HG03469 (cell line): Measurements from ENCODE around the gene ALPG.
"Not testable (repeated sequence)": the region's sequence is repeated elsewhere in the genome, so short reads cannot be mapped to it uniquely, and the experiment has no call there.

Experiments used
- ATAC-seq: cut with Tn5 transposase; IDR thresholded peaks from one replicate; pipeline ENCODE4 v1.9.1; 2021; ENCODE audit warnings: mild to moderate bottlenecking, moderate library complexity, moderate number of reproducible peaks; ENCODE audit not compliant: unreplicated experiment

Gene ALPG

DNA sequence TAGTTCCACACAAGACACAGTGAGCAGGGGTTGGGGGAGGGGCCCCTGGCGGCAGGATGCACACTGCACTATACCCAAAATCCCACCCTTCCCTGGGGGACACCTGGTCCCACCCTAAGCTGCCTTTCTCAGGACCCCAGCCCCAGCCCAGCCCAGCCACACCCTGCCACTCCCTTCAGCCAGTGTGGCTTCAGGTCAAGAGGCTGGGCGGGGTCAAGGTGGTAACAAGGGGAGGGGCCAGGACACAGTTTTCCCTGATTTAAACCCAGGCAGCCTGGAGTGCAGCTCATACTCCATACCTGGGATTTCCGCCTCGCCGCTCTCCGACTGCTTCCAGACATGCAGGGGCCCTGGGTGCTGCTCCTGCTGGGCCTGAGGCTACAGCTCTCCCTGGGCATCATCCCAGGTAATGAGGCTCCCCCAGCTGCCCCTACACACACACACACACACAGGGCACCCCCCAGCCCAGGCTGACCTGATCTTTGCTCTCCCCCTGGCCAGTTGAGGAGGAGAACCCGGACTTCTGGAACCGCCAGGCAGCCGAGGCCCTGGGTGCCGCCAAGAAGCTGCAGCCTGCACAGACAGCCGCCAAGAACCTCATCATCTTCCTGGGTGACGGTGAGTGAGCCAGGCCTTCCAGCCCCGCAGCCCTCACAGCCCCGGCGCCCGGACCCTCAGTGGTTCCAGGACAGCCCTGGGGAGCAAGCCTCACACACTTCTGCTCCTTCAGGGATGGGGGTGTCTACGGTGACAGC lies at the start of gene ALPG:
Gene ALPG (plus strand): TSS at position 289 of the 755 bp plus-strand sequence. CDS start 51 bp downstream, at position 340.
- no peak for ATAC-seq

DNA sequence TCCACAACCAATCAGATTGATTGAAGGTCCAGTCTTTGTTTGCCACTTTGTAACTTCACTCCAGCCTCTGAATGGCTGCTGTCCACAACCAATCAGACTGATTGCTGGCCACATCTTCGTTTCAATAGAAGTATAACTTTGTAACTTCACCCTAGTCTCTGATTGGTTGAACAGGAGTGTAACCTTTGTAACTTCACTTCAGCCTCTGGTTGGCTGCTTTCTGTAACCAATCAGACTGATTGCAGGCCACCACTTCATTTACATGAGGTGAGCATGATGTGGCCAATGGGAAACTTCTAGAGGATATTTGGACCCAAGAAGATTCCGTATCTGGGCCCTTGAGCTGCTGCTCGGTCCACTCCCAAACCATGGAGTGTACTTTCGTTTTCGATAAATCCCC lies 45.0 kb upstream of the ALPG start:
- ATAC-seq, result no peak

DNA sequence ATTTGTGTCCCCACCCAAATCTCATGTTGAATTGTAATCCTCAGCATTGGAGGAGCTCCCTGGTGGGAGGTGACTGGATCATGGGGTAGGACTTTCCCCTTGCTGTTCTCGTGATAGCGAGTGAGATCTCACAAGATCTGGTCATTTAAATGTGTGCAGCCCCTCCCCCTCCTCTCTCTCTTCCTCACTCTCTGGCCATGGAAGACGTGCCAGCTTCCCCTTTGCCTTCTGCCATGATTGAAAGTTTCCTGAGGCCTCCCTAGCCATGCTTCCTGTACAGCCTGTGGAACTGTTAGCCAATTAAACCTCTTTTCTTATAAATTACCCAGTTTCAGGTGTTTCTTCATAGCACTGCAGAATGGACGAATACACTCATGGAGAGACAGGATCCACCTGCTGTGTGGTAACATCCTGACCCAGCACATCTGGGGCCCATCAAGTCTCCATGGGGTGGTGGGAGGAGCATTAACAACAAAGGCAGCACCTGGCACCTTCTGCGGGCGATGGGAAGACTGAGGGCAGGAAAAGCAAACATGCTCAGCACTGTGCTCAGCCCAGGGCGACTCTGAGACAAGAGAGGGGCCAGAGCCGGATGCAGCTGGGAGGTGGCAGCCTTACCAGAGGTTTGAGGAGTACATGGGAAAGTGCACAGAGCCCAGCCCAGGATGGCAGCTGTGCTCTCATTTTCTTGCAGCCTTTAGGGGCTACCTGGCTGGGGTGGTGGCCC lies 44.3 kb upstream of the ALPG start:
- ATAC-seq, result no peak

DNA sequence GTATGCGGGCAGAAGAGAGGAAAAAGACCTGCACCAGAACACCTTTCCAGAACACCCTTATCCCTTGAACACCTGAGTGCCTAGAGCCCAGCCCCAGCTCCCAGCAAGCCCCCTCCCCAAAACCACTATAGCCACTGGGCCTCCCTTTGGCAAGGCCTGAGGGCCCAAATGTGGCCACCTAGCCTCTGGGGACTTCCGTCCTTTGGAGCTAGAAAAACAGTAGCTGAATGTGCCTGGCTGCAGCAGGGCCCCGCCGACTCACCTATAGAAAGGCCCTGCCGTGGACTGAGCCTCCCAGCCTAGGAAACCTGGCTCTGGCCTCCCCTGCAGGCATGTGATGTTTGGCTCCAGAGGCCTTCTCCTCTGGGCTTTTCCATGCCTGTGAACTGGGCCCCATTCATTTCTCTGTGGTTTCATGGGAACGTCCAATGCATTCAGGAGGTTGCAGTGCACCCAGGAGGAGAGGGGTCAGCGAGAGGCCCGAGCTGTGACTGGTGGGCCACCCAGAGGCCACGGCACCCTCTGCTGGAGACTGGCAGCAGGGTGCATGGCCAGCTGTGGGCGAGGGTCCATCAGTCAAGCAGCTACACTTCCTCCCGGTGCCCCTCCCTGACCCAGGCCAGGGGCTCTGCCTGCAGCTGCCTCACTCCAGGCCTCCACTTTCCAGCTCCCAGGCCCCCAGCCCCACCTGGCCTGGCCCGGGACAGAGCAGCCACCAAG lies 43.4 kb upstream of the ALPG start:
- ATAC-seq, result not testable (repeated sequence)

DNA sequence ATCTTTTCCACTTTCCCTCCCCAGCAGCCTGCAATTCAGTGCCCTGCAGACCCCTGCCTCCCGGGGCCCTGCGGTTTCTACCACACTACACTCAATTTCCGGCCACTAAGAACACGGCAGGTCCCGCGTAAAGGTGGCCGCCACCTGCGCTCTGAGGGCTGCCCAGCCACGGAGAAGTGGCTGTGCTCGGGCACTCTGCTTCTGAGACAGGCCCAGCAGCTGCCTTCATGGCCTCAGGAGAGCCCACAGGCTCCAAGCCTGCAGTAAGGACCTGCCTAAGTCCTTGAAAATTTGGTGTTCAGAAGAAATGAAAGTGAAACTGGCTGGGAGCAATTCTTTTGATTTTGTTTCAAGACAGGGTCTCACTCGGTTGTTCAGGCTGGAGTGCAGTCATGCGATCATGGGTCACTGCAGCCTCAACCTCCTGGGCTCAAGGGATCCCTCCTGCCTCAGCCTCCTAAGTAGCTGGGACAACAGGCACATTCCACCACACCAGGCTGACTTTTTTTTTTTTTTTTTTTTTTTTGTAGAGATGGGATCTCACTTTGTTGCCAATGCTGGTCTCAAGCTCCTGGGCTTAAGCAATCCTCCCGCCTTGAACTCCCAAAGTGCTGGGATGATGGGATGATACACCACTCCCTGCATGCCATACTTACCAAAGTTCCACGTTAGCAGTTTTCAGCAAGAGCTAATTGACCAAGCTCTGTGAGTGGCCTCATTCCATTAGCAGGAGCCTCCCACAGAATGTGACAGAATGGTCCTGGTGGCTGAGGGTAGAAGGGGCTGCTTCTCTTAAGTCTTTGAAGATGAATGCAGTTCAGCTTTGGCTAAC lies 42.6 kb upstream of the ALPG start:
- no peak for ATAC-seq

DNA sequence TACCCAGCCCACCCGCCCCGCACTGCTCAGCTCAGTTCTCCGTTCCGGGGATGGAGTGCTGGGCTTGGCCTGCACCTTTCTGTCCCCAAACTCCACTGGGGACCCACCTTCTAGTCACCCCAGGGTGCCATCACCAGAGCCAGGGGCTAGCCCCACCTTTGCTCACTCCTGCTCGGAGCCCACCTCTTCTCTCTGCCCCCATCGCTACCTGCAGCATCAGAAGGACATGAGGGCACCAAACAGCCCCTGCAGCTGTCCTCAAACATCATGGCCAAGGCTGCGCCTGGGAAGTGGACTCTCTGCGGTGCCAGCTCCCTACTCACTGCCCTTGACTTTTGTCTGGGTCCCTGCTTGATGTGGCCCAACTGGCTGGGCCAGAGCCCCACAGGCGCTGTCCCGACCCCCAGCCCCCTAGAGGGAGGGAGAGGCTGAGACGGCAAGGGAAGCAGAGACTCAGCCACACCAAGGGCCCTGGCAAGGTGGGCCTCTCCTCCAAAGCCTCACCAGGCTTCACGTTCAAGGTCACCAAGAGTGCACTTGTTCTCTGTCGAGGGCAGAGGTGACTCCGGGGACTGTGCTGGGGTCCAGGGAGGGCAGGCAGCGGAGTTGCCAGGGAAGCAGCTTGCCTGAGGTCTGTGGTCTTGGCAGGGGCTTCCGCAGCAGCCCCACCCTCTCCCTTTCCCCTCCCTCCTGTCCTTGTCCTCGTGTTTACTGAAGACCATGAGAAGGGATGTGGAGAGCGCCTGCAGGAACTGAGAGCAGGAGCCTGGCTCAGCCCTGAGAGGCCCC lies 41.6 kb upstream of the ALPG start:
- ATAC-seq, result not testable (repeated sequence)

DNA sequence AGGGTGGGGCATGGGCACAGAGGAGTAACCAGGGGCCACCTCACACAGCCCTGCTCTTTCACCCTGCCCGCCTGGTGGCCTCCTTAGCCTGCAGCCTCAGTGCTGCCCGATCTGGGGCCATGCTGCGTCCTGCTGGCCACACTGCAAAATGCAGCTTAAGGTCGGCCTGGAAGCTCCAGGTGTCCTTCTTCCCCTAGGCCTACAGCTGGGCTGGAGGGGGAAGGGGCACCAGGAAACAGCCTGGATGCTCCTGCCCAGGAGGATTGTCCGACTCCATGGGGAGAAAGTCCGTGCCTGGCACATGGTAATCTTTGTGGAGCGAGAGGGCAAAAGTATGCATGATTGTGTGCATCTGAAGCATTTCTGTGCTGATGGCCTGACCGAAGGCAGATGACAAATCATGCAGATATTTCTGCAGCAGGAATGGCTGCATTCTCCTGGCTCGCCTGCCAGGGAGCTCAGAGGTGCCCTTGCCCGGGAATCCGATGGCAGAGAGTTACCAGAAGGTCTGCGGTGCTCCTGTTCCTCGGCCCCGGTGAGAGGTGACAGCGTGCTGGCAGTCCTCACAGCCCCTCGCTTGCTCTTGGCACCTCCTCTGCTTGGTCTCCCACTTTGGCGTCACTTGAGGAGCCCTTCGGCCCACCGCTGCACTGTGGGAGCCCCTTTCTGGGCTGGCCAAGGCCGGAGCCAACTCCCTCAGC lies 40.9 kb upstream of the ALPG start:
- ATAC-seq, result no peak

DNA sequence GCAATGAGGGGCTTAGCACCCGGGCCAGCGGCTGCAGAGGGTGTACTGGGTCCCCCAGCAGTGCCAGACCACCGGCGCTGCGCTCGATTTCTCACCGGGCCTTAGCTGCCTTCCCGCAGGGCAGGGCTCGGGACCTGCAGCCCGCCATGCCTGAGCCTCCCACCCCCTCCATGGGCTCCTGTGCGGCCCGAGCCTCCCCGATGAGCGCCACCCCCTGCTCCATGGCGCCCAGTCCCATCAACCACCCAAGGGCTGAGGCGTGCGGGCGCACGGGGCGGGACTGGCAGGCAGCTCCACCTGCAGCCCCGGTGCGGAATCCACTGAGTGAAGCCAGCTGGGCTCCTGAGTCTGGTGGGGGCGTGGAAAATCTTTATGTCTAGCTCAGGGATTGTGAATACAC lies 40.2 kb upstream of the ALPG start:
- ATAC-seq, result not testable (repeated sequence)

DNA sequence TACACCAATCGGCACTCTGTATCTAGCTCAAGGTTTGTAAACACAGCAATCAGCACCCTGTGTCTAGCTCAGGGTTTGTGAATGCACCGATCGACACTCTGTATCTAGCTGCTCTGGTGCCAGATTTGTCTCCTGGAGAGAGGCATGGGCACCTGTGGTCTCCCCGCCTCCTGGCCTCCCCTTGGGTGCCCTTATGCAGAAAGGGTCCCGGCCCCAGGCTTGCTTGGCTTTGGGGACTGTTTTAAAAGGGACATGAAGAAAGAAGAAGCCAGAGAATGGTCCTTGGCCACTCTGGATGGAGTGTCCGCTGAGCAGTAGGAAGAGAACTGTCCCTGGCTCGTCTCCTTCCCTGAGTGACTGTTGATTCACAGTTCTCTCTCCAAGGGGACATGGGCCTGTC lies 39.6 kb upstream of the ALPG start:
- ATAC-seq, result no peak

DNA sequence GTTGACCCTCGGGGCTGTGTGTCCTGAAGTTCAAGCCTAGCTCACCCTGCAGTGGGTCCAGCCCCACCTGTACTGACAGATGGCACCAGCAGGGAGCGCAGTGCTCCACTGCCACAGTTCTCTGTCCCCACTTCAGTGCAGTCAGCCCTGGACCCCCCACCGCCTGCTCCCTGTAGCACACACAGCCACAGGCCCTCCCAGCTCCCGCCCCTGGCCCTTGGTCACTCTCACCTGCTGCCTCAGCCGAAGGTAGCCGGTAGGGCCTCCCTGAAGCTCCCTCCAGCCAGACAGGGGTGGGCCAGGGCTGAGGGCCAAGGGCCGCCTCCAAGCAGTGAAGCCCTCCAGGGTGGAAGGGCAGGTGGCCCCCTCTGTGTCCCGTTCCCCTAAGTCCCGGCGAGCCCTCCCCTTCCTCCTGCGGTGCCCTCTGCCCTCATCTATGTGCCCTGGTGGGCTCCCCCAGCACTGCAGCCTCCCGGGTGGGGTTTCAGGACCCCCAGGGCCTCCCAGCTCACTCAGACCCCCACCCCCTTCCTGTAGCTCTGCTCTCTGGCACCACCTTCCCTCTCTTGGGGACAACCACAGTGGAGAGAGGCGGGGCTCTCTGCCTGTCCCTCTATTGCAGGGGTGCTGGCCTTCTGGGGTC lies 38.9 kb upstream of the ALPG start:
- no peak for ATAC-seq

DNA sequence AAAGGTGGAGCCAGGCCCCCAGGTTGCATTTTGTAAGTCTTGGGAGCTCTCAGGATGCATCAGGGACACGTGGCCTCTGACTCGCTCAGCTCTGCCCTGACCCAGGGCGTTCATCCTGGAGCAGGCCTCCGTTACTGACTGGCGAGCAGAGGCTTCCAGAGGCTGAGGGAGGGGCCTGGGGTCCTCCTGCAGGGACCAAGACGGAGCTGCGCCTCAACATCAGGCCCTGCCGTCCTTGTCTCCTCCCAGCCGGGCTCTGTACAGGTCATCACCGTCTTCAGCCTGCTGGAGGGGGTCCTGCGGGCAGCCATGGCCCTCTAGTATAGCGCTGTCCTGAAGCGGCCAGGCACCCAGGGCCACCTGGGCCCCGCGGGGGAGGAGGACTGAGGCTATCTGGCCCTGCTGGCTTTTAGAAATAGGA lies 38.3 kb upstream of the ALPG start:
- no peak for ATAC-seq

DNA sequence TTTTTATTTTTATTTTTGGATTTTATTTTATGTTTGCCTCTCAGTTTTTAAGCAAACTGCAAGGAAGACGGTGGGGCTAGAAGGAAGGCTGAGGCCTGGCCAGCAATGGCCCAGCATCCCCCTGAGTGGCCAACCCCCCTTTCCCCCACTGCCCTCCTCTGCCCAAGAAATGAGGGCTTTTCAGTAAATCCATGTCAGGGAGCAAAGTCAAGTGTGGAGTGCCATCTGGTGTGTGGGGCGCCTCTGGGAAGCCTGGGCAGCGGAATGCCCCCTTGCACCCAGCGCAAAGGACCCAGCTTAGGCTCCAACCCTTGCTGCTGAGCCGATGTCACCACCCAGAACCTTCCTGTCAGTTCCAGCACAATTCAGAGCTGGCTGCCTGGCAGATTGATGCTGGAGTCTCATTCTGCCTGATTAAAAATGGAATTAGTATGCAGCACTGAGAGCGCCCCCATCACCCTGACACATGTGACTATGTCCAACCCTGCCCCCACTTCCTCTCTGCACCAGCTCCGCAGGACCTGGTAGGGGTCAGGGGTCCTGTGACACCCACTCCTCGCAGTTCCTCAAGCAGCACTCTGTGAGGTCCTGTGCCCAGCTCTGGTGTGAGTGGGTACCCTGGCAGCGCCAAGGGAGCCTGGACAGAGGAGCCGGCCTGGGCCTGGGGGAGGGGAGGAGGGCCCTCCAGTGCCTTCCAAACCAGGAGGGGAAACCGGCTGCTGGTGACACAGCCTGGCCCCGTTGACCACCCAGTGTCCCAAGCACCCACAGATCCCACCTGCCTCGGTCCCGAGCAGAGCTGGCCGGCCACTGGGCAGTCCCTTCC lies 37.3 kb upstream of the ALPG start:
- ATAC-seq, result no peak

DNA sequence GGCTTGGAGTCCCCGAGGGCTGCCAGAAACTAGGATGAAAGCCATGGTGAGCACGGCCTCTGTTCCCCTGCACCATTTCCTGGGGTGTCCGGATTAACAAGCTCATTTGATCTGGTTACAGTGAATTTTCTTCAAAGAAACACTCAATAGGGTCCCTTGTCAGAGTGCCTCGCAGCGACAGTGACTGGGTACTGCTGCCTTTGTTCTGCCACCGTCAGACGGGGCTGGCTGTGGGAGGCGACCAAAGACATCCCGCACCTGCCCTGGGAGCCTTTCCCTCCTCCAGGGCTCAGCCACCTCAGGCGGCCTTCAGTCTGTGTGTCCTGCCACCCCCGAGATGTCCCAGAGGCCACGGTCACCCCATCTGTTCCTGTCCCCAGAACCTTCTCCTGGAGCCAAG lies 36.6 kb upstream of the ALPG start:
- ATAC-seq, result not testable (repeated sequence)

DNA sequence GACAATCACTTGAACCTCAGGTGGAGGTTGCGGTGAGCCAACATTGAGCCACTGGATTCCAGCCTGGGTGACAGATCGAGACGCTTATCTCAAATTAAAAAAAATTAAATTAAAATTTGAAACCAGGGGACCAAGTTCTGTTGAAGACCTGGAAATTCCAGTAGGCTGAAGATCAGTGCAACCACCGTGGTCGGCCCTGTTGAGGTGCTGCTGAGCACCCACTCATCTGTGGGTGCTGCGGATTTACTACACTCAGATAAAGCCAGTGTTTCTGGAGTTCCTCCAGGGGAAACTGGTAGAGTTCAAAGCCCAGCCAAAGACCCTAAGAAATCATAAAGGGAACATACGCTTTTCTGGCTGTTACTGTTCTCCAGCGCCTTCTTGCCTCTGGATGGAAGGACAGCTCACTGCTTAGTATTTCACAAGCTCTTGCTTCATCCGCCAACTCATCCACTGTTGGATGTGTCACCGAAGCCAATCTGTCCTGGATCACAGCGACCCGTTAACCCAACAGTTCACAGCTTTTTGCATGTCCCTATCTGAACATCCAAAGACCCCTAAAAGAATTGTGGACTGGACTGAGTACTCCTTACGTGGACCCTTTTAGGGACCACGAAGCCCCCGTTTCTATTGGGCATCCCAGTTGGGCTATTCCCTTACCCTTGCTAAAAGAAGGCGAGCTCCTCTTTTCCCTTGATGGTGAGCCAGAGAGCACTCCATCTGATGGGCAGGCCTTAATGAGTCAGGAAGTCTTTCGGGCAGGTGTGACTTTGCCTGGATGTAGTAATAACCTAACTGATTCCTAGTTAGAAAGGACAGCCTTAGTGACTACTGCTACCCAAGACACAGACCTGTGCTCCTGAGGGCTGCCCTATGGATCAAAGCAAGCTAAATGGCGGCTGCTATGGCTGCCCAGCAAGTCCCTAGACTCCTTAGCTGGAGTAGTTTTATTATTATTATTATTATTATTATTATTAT lies 34.1 kb upstream of the ALPG start:
- ATAC-seq, result no peak

DNA sequence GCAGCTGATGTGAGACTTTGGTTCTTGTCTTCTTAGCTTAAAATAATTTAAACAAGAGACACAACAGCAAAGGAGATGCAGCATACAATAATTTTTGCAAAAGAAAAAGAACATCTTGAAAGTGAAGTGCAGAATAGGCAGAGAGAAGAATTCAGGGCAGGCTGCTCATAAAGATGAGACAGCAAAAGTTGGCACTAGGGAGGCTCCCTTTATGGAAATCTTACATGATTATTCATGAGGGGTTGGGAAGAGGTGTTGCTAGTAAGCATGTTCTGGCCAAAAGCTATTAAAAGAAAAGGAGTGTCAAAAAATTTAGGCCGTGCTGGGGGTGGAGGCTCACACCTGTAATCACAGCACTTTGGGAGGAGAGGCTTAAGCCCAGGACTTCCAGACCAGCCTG lies 32.3 kb upstream of the ALPG start:
- no peak for ATAC-seq

DNA sequence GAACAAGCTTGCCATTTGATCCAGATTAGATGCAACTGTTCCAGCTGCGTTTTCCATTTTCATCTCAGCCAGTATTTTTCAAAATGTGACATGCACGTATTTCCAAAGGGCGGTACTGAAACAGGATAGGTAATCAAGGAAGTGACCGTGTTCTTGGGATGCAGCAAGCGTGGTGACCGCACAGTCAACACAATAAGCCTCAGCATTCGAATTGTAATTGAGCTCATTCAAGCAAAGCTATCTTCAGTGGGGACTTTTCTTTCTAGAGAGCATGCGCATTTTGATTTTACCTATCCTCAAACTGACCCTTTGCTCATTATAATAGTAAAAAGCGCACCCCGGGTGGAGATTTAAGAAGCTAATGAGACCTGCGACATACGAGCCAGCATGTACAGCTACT lies 31.5 kb upstream of the ALPG start:
- ATAC-seq, result no peak

DNA sequence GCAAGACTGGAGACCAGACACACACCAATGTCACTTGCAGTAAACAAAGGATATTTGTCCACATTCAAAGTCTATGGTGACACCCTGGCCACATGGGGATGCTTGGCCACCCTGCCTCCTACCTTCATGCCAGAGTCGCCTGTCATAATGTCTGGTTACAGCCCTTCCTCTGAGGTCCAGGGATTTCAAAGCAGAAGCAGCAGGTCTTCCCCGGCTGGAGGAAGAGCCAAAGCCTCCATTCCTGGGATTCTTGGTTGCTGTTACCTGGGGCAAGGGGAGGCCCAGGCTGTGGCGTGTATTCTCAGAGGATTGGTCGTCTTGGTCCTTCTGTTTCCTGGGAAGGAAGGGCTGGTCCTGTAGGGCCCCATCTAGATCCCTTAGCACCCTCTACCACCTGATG lies 30.4 kb upstream of the ALPG start:
- no peak for ATAC-seq
